Renal cortical epithelial cell (primary cell): ENCODE data around the gene FOXD2. TPM values are rescaled to one million over a fixed set of nuclear protein-coding genes. Genes with fewer than 3 reads are reported as not detected.

ENCODE experiments used
- DNase-seq: peaks from one replicate; pipeline ENCODE4 v3.0.0-alpha.2; 2011; ENCODE audit warnings: low read depth
- total RNA-seq: library from RNA; depleted of rRNA; stranded (reverse); fragments of >200 nt; gene quantifications from 2 replicates; pipeline ENCODE4 v1.2.3, GENCODE V29; 2014

Gene FOXD2
- 0.15 TPM in 1 of 2 replicates, not detected in the other for total RNA-seq

DNA sequence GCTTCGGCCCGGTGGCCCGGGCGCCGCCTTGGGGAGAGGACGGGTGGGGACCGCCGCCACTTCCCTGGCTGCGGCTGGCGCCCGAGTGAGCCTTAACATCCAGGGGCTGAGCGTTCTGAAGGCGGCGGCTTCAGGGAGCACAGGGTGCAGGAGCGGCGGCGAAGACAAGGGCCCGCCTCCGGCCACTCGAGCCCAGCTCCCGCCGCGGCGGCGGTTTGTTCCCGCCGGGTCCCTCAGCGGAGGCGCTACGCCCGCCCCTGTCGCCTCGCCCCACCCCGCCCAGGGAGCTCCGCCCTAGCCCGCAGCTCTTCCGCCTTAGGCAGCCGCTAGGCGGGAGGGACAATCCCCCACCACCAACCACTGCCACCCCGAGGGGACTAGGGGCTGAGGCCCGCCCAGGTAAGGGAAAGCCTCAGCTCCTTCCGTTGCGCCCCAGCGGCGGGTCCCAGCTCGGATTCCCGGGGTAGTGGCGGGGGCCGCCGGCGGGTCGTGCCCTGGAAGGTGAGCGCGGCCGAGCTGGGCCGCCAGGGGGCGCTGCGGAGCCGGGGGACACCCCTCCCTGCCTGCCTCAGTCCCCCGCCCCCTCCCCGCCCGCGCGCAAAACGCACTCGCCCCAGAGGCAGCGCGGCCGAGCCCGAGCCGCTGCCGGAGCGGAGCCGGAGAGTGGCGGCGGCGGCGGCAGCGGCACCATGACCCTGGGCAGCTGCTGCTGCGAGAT, at the start of gene FOXD2:
Gene FOXD2, plus strand, starts transcription at position 598 of the 718 bp plus-strand sequence. Its CDS starts 92 bp downstream, at position 690.
- DNase-seq: peak; percentile 38

DNA sequence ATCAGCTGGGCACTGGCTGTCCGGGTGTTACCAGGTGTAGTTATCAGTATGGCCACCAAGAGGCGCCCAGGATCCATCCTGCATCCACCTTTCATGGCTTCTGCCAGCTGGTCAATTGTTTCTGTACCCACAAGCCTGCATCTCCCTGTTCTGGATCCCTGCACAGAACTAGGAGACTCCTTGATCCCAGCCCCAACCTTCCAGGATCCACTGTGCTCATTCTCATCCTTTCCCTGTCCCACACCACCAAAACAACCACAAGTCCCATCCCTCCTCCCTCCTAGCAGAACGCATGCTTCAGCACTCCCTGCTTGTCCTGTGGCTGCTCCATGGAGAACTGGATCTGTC, 49.0 kb upstream of the FOXD2 start:
- peak; percentile 50 for DNase-seq

DNA sequence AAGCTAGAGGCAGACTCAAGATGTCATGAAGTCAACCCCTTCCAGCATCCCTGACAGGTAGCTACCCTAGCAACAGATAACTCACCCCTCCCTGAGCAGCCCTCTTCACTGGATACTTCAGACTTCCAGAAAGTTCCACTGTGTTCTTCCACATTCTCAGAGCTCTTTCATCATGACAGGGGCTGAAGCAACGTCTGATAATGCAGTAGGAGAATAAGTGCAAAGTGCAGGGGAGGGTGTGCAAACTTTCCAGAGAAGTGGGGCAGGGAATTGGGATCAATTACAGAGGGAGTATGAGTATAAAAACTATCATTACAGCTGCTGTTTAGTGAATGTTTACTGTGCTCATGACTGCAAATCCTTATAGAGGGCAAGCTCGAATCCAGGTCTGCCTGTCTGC, 48.1 kb upstream of the FOXD2 start:
- no peak for DNase-seq

DNA sequence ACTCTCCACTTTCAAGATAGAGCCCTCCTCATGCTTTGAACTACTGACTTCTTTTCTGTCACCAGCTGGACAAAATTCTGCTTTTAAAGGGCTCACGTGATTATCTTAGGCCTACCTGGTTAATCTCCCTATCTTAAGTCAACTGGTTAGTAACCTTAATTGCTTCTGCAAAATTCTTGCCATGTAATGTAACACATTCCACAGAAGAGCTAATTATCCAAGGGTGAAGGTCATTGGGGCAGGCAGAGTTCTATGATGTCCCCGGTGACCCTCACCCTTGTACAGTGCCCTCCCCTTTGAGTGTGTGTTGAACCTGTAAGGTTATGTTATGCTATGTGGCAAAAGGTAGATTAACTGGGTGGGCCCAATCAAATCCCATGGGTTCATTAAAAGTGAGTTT, 47.0 kb upstream of the FOXD2 start:
- no peak for DNase-seq

DNA sequence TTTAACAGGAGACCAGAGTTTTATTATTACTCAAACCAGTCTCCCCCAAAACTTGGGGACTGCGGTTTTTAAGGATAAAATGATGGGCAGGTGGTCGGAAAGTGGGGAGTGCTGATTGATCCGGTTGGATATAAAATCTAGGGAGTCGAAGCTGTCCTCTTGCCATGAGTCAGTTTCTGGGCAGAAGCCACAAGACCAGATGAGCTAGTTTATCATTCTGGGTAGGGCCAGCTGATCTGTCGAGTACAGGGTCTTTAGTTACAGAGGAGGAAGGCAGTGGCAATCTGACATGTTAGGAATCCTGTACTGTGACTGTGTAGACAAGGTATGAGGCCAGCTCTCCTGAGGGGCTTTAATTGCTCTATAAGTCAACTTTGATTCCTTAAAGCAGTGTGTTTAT, 44.7 kb upstream of the FOXD2 start:
- no peak for DNase-seq

DNA sequence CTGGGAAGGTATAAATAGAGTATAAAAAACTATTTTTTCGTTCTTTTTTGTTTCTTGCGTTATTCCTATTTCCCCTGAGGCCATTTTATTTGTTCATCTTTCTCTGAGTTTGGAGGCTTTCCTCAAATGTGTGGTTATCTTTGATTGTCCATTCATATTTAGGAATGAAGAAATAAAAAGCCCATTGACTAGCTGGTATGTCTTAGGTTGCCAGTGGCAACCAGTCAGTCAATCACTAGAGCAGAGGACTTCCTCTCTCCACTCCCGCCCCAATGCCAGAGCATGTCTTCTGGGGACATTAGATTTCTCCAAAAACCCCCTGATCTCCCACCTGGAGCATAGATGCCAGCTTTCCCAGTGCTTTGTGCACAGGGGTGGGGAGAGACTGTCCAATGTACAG, 42.4 kb upstream of the FOXD2 start:
- DNase-seq: no peak

DNA sequence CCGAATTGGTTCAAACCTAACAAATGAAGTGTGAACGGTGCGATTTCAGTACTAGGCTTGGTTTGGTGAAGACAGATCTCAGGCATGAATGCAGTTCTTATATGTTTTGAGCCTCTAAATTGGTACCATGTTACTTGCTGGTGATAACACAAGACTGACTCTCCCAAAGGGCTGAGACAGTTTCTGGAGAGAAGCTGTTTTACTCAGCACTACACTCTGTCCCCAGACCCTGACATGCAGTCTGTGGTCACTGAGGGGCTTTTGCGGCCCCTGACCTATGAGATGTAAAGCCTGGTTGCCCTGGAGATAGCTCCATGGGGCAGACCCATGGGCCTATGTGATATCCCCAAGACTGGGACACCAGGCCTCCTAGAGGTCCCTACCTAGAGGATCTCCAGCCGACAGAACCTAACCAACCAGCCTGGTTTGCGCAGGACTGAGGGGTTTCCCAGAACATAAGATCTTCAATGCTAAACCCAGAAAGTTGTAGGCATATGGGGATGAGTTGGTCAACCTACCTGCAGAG, 41.1 kb upstream of the FOXD2 start:
- no peak for DNase-seq

DNA sequence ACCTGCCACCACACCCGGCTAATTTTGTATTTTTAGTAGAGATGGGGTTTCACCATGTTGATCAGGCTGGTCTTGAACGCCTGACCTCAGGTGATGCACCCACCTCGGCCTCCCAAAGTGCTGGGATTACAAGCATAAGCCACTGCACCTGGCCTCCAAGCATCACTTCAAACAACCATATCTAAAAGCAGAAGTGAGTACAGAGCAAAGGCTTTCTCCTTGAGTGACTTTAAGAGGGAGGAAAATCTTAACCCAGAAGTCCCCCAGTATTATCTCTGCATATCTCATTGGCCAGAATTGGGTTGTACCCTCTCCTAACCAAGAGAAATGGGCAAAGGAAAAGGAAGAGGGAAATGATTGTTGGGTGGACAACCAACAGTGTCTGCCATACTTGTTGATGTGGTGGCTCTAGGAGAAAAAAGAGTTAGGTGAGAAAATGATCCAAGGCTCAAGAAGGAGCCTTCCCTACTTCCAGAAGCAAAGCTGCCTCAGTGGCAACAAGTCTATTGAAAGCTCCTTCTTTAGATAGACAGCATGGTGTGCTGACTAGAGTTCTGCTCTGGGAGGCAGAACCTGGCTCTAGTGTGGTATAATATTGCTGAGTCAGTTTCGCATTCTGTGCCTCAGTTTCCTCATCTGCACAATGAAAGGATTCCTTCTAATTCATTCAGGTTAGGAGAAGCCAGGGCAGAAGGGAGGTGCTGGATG, 38.6 kb upstream of the FOXD2 start:
- no peak for DNase-seq

DNA sequence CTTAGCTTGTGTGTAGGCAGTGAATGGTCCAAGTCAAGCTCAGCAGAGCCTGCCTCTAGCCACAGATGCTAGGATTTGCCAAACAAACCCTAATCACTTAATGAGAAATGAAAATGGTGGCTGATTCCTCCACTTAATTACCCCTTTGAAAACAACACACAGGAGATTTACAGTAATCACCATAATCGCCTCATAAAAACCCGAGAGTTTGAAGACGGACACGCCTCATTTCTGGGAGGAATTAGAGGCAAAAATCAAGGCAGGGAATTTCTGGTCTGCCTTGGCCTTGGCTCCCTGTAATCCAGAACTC, 38.0 kb upstream of the FOXD2 start:
- DNase-seq: no peak

DNA sequence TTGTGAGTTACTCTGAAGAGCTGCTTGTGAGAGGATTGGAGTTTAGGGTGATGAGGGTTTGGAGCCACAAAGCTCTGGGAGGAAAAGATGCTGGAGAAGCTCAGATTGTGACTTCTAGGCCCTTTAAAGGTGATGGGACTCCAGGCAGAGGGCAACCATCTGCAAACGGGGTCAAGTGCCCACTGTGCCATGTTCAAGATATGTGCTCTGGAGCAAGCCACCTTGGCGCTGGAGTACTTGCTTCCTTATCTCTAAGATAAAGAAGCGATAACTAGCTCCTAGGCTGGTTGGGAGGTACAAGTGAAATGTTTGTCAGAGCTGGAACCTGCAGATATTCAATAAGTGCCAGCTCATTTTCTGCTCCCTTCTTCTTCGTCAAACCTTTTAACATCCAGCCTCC, 36.1 kb upstream of the FOXD2 start:
- DNase-seq: no peak

DNA sequence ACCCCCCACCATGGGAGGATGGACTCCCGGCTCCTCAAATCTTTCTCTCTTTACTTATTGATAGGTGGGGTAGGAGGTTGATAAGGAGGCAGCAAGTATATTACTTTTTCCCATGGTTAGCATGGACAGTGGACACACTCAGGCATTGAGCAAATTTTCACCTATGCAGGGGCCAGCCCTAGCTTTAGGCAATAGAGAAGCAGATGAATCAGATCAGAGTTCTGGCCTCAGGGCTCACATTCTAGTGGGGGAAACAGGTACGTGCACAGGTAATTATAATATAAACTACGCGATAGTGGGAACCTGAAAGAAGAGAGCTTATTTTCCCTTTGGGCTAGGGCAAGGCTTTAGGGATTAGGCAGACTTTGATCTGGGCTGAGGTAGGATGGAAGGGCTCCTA, 35.3 kb upstream of the FOXD2 start:
- no peak for DNase-seq

DNA sequence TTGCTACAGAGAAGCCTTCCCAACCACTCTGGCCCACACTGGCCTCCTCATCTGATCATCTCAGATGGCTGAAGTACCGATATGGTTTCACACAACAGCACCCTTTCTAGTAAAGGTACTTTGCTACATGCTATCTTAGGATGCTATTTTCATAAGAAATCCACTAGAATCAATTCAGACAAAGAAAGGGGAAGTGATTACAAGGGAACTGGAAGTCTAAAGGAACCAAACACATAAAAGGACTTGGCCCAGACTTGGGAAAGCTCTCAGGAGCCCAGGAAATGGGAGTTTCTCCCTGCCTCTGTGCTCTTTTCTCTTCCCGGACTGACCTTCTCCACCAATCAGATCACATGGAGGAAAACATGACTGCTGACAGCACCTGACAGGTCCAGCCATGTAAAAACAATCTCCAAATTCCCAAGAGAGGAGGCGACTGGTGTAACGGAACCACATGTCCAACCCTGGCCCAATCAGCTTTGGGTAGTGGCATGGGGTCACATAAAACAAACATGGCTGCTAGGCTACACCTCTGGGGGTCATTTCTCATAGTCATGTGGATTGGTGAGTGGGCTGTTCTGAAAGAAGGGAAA, 34.4 kb upstream of the FOXD2 start:
- no peak for DNase-seq

DNA sequence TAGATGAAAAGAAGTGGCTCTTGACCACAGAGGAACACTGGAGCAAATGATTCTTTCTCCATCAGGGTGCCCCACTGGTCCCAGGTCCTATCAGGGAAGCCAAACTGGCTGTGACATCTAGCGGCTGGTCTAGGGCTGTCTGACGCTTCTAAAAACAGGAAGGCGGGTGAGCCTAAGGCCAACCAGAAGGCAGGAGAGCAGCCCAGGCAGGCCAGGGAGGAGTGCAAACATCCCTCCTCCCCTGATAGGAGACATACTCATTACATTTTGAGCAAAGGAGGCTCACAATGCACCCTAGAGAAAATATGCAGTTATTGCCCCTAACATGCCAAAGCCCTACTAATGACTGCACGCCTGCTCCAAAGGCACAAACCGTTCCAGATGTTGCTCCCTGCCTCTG, 32.1 kb upstream of the FOXD2 start:
- no peak for DNase-seq

DNA sequence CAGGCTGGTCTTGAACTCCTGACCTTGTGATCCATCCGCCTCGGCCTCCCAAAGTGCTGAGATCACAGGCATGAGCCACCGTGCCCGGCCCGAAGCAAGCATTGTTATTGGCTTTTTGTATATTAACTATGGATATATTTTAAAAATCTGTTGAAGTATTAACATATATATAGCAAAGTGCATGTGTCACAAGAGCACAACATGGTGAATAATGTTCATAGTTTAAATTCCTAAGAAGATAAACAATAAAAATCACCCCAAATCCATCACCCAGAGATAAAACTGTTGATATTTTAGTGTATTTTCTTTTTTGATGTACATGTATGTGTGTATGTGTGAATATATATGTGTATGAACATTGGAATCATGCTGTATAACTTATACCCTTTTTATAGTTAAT, 30.9 kb upstream of the FOXD2 start:
- DNase-seq: no peak

DNA sequence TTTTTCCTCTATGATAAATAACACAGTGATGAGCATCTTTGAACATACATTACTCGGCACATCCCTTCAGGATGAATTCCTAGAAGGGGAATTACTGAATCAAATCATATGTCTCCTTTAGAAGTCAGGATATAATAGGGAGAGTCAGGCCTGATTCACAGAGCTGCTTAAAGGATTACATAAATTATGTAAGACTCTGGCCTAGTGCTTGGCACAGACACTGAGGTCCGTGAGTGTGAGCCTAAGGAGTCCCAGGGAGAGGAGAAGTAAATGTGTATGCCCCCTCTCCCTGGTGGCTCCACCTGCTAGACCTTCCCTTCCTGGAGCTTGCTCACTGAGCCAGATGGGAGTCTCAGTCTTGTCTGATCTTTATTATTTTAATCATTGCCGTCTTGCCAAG, 30.4 kb upstream of the FOXD2 start:
- no peak for DNase-seq

DNA sequence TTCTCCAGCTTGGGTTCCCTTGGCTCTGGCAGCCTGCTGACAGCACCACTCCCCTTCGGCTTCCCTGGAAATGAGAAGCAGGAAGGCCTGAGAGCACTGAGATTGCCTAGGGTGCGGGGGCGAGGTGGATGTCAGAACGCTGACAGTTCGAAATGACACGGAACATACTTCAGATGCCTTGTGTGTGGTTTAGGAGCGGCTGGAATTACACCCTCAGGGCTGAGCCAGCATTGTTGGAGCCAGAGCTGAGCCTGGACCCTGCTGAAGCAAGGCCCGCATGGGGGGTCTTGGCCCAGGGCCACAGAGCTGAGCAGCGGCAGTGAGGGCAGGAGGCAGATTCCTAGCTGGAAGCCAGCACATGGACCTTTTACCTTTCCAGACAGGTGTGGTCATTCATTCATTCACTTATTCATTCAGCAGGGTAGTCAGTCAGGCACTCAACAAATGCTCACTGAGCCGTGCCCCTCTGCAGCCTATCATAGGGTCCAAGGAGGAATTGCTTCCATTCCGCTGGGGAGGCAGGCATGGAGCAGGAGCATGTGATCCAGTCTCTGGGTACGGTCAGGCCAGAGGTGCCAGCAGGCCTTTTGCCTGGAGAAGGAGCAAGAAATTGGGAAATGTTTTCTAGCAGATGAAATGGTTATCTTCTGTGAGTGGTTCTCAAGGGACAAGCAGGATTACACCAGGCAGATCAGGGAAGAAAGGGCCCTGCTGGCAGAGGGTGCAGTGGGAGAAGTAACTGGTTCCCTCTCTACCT, 28.4 kb upstream of the FOXD2 start:
- peak; percentile 86 for DNase-seq

DNA sequence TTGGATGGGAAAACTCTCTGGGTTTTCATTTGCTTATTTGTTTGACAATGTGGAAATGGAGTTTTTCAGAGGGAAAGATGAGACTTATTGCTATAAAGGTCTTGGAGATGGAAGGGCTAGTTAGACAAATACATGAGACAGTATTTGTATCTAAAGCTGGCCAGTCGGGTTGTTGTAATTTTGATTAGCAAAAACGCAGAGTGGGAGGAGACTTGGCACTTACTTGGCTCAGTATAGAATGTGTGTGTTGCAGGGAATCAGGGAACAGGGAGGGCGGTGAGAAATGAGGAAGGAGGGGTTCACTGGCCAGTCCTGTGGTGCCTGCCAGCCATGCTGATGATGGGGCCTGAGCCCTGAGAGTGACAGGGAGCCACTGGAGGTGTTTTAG, 27.8 kb upstream of the FOXD2 start:
- no peak for DNase-seq

DNA sequence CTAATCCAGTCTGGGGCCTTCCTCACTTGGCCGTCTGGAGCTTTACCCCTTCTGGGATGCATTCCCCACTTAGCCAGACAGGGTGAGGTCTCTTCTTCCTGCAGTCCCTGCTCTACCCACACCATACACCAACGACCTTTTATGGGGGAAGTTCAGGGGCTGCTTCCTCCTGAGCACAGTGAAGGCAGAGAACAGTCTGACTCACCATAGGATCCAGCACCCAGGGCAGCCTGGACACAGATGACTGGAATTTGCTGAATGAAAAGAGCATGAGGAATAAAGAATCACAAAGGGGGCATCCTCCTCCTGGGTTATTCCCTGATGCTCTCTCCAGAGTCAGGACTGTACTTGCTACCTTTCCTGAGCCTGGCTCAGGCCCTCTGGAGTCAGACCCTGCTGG, 26.4 kb upstream of the FOXD2 start:
- DNase-seq: peak; percentile 51

DNA sequence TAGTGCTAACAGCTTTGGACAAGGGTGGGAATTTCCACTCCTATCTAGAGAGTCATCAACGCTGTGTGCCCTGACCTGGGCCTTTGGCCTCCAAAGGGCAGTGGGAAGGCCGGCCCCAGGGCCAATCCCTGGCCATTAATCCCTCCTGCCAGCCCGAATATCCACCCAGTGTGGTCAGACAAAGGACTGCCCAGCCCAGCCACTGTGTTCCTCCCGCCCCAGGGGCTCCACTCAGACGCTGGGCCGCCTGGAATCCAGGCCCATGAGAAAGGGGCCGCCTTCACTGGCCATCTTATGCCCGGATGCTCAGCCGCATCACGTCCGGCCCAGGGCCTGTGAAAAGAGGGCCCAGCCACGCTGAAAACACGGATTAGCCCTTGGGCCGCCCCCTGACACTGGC, 25.4 kb upstream of the FOXD2 start:
- DNase-seq: no peak

DNA sequence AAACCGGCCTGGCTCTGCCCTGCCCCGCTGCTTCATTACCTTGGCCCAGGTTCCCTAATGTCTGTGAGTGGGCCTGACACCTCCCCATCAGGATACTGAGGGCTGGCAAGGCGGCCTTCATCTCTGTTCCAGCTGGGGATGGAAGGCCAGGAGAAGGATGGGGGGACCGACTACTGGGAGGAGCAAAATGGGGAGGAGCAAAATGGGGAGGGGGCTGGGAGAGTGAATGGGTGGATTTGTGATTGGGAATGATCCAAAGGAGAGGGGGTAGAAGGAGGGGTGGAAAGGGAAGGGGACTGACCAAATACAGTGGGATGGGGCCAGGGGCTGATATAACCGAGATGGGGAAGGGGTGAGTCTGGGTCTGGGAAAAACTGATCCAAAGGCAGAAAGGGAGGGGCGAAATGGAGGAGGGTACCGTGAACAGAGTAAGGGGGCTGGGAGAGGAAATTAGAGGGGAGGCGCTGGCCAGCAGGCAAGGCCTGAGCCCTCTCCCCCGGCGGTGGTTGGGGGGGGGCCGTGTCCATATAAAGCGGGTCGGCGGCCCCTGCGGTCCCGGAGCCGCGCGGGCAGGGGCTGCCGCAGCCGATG, 22.0 kb upstream of the FOXD2 start, which contains the start of gene FOXE3:
Gene FOXE3, plus strand, starts transcription at position 558 of the 591 bp plus-strand sequence. Its CDS starts 31 bp downstream, at position 589.
- no peak for DNase-seq

DNA sequence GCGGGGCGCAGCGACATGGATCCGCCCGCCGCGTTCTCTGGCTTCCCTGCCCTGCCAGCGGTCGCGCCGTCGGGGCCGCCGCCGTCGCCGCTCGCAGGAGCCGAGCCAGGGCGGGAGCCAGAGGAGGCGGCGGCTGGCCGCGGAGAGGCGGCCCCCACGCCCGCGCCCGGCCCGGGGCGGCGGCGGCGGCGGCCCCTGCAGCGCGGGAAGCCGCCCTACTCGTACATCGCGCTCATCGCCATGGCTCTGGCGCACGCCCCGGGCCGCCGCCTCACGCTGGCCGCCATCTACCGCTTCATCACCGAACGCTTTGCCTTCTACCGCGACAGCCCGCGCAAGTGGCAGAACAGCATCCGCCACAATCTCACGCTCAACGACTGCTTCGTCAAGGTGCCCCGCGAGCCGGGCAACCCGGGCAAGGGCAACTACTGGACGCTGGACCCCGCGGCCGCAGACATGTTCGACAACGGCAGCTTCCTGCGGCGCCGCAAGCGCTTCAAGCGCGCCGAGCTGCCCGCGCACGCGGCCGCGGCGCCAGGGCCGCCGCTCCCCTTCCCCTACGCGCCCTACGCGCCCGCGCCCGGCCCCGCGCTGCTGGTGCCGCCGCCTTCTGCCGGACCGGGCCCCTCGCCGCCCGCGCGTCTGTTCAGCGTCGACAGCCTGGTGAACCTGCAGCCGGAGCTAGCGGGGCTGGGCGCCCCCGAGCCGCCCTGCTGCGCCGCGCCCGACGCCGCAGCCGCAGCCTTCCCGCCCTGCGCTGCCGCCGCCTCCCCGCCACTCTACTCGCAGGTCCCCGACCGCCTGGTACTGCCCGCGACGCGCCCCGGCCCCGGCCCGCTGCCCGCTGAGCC, 21.3 kb upstream of the FOXD2 start:
- no peak for DNase-seq
